Esophagus squamous epithelium (tissue), 4 donors: ENCODE data around the gene KRT16.

ENCODE experiments used
- POLR2A ChIP-seq, 4 donors: fragments of 450-650 bp; IDR thresholded peaks; one replicate each; pipeline ENCODE4 v1.6.1; 2017; ENCODE audit warnings: antibody characterized with exemption in 4 of 4, mild to moderate bottlenecking in 4 of 4, moderate library complexity in 3 of 4
- TF ChIP-seq, protein P1 (sequence below), 6 experiments: fragments of 450-650 bp in 4 of 6; fragments of 200-600 bp in 2 of 6; sonication (generic) in 2 of 6; IDR thresholded peaks; one replicate each; pipeline ENCODE4 v1.5.1; 2016 to 2019; ENCODE audit warnings: antibody characterized with exemption in 6 of 6, mild to moderate bottlenecking in 4 of 6, moderate library complexity in 4 of 6

GRCh38 chr17:41649923-41650519 lies 37.5 kb upstream of the KRT16 start:
- TF ChIP-seq, protein P1, sequence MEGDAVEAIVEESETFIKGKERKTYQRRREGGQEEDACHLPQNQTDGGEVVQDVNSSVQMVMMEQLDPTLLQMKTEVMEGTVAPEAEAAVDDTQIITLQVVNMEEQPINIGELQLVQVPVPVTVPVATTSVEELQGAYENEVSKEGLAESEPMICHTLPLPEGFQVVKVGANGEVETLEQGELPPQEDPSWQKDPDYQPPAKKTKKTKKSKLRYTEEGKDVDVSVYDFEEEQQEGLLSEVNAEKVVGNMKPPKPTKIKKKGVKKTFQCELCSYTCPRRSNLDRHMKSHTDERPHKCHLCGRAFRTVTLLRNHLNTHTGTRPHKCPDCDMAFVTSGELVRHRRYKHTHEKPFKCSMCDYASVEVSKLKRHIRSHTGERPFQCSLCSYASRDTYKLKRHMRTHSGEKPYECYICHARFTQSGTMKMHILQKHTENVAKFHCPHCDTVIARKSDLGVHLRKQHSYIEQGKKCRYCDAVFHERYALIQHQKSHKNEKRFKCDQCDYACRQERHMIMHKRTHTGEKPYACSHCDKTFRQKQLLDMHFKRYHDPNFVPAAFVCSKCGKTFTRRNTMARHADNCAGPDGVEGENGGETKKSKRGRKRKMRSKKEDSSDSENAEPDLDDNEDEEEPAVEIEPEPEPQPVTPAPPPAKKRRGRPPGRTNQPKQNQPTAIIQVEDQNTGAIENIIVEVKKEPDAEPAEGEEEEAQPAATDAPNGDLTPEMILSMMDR (IDR thresholded peaks at IDR 0.05): no peak
- TF ChIP-seq POLR2A (IDR thresholded peaks at IDR 0.05): no peak
